Activated T-cell treated with anti-CD3 and anti-CD28 coated beads, Interleukin-2, amount 50 U/mL, for 48 hours (primary cell): Measurements from ENCODE around the gene CASS4.

ENCODE experiments used
- DNase-seq, 2 experiments: peaks; one replicate each; pipeline ENCODE4 v3.0.0-alpha.2; 2020

CASS4 gene

DNA sequence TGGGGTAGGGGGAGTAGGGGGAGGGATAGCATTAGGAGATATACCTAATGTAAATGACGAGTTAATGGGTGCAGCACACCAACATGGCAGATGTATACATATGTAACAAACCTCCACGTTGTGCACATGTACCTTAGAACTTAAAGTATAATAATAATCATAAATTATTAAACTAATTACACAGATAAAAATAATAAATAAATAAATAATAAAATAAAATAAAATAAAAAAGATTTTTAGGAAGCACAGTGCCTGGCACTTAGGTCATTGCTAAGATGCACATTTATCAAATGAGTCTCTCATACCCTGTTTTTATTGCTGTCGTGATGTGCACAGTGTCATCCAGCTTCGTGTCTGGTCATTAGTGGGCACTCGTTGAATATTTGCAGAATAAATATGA lies 37.4 kb downstream of the CASS4 start:
- no peak for DNase-seq

DNA sequence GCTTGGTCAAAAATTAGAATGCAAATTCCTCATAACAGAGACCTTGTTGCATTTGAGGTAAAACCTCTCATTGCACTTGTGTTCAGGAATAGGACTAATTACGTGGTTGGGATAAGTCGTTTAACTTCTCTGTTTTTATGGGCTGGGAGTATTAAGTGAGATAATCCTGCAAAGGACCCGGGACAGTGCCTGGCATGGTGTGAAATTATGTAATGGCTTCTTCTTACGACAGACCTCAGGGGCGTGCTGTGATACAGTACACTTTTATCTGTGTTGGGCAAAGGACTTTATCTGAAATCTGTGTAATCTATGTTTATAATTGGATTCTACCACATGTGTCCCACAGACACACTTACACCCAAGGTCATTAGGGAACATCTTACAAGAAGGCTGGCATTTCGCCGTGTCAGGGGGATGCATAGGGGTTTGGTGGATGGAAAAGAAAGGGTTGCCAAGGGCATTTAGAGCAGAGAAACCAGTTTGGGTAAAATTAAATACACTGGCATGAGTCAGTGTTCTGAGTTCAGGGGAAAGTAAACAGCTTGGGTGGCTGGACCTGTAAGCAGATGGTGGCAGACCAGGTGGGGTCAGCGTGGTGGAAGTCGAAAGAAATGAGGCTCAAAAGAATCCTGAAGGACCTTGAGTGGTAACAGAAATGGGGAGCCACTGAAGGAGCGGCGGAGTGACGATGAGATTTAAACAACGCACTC lies 39.2 kb downstream of the CASS4 start:
- no peak for DNase-seq

GRCh38 chr20:56453352-56453751 lies 41.3 kb downstream of the CASS4 start:
- no peak for DNase-seq

DNA sequence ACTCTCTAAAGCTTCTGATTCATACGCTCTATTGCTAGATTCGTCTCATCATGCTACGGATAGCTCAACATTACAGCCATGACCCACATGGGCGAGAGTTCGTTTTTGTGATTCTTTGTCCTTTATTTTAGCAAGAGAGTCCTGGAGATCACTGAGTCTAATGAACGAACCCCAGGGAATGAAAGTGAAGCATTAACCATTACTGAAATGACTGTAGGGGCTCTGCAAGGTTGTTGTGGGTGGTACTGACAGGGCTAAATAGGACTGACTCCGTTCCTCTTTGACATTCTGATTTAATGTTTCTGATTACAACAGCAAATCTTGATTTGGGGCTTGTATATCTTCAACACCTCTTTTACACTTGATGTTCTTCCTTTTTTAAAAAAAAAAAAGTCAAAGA lies 42.7 kb downstream of the CASS4 start:
- peak in 1 of 2 experiments; percentile 28 for DNase-seq

DNA sequence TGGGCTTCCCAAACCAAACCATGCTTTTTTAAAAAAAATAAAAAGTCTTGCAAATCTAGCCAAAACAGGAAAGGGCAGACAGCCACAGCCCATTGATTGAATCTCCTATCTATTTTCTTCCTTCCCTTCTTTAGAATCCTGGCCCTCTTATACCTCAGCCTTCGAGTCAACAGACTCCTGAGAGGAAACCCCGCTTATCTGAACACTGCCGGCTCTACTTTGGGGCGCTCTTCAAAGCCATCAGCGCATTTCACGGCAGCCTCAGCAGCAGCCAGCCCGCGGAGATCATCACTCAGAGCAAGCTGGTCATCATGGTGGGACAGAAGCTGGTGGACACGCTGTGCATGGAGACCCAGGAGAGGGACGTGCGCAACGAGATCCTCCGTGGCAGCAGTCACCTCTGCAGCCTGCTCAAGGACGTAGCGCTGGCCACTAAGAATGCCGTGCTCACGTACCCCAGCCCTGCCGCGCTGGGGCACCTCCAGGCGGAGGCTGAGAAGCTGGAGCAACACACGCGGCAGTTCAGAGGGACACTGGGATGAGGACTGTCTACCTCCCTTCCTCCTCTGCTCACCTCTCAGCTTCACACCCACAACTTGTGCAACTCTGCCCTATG lies 46.3 kb downstream of the CASS4 start:
- DNase-seq: no peak

- no peak for DNase-seq
These were observed 48.4 kb downstream of the CASS4 start for GRCh38 chr20:56460459-56460858.

- no peak for DNase-seq
These were observed 49.5 kb downstream of the CASS4 start for GRCh38 chr20:56461576-56461975.

GRCh38 chr20:56463428-56463827 lies 51.4 kb downstream of the CASS4 start:
- no peak for DNase-seq

GRCh38 chr20:56465997-56466396 lies 53.9 kb downstream of the CASS4 start:
- no peak for DNase-seq

GRCh38 chr20:56467968-56468315 lies 55.9 kb downstream of the CASS4 start:
- no peak for DNase-seq

GRCh38 chr20:56468316-56469076 lies 56.4 kb downstream of the CASS4 start, which contains the start of gene RTF2:
TSS of gene RTF2 (plus strand) at chr20:56468627. CDS start at chr20:56468698, 71 bp downstream.
- peak; percentile 98 to 99 for DNase-seq

DNA sequence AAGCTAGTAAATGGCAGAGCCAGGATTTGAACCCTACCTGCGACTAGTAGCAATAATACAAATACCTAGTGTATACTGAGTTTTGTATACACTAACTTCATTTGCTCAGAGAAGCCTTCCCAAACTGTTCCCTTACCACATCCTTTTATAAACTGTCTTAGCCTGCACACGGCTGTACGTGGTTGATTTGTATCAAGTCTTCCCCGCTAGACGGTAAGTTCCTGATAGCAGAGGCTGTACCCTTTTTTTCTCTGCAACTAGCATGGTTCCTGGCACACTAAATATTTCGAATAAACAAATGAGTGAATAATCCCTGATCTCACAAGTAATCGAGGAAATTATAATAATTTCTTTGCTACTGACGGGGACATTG lies 57.0 kb downstream of the CASS4 start:
- no peak for DNase-seq

DNA sequence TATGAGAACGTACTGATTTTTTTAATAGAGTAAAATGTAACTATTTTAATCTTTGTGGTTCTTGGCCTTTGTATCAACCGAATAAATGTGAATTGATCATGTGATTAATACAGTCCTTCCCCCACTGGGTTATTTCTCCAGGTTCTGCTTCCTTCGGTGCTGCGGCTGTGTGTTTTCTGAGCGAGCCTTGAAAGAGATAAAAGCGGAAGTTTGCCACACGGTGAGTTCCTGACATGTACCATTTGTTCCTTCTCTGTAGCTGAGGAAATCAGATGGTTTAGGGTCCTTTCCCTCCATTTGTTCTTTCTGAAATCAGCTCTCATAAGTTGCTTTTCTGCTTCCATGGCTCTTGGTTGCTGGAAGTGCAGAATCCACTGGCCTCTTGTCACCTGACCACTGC lies 71.9 kb downstream of the CASS4 start:
- no peak for DNase-seq

DNA sequence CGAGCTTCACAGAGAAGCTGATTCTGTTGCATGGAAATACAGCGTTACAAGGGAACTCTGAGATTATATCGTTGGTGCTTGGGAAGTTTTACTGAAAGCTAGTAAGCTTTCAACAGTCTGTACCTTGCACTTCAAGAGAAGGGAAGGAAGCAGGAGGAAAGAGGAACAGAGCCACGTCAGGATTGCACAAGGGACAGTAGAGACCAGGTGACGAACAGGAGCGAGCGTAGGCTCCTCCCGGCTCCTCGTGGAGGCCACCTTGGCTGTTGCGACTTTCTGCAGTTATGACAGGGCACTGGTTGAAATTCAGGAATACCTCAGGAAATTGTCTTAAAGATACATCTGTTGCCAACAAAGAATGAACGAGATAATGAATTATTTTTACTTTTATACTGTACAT lies 75.2 kb downstream of the CASS4 start:
- no peak for DNase-seq

DNA sequence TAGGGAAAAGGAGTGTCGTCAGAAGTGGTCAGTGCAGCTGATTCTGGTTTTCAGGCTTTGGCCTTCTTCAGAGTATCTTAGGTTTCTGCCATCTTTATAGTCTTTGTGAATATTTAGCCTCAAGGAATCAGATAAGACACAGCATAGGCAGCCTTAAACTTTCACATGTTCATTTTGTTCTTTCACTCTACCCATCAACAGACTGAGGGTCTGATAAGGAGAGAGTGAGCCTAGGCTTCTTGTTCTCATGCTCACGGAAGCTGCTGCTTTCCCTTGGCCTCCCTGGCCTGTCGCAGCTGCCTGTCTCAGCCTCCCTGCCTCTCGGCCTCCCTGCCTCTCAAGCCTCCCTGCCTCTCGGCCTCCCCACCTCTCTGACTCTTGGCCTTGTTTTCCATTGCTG lies 76.5 kb downstream of the CASS4 start:
- DNase-seq: no peak

GRCh38 chr20:56501116-56501515 lies 89.1 kb downstream of the CASS4 start:
- DNase-seq: no peak

GRCh38 chr20:56503916-56504315 lies 91.9 kb downstream of the CASS4 start:
- no peak for DNase-seq

DNA sequence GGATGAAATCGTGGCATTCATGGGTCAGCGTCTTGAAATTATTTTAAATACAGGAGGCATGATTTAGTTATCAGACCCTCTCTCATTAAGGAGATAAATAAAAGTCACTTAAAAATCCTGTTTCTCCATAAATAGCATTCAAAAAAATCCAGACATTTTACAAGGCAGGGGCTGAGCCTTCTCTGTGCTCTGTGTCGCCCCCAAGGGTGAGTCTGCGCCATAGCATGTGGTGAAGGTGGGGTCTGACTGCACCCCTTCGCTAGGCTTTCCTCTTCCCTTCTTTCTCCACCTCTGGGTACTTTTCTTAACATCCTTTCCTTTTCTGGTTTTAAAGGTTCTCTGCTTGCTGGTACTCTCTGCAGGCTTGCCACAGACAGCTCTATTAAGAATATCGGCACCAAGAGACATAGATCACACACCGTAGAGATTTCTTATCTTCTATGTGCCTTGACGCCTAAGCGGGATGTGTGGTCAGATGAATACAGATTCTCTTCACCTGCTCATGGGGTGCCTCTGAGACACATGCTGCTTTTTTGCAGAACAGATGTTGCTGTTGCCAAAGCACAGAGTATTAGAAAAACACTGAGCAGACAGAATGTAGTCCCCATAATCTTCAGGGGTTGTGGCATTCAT lies 92.4 kb downstream of the CASS4 start:
- peak; percentile 30 to 43 for DNase-seq

DNA sequence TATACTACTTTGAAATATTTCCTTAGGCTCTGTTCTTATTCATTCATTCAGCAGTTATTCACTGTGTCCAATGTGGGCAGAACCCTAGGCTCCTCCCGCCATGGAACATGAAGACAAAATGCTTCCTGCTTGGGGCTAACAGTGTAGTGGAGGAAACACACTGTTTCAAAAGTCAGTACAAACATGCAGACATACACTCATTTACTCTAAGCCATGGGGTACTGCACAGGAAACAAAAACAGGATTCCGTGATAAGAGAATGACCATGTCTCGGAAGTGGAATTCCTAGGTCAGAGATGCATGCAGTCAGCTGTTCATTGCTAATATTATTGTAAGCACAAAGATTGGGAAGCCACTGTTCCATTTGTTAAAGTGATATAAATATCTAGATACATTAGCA lies 94.0 kb downstream of the CASS4 start:
- DNase-seq: no peak
